H1 (cell line): ENCODE data around the gene ABI2. TPM values are rescaled to one million over a fixed set of nuclear protein-coding genes. Genes with fewer than 3 reads are reported as not detected.

Experiments used
- CTCF ChIA-PET: fragments of 300-600 bp; sonication (Branson Sonifier 250); formaldehyde crosslinking; loops from one replicate; lab custom pipeline; 2021; ENCODE audit not compliant: partially characterized antibody; lab: Charles Lee
- POLR2A ChIA-PET: fragments of 300-600 bp; sonication (Branson Sonifier 250); formaldehyde crosslinking; loops from one replicate; lab custom pipeline; 2021; ENCODE audit warnings: inconsistent platforms; ENCODE audit not compliant: partially characterized antibody; lab: Charles Lee
- DNase-seq, 2 experiments: peaks; one replicate each; pipeline versions ENCODE4 v3.0.0 to v3.0.0-alpha.2; 2010 to 2022; ENCODE audit warnings: low spot score in 2 of 2, low read depth in 1 of 2, mixed read lengths in 1 of 2
- FAIRE-seq: peaks from 2 replicates; lab custom pipeline; 2011; peaks lifted over from hg19 to GRCh38; lab: Jason Lieb, UNC
- H2AFZ ChIP-seq: 2 replicates; pipeline ENCODE4 v1.8.1; 2012; ENCODE audit warnings: low read length, inconsistent platforms
- H2AK5ac ChIP-seq: 2 replicates; pipeline ENCODE4 v1.6.1; 2013; ENCODE audit warnings: low read depth, low read length
- H2BK120ac ChIP-seq: replicated peaks from 2 replicates; pipeline ENCODE3; 2013; ENCODE audit warnings: low read depth, low read length, inconsistent platforms
- H2BK12ac ChIP-seq: 2 replicates; pipeline ENCODE4 v1.6.1; 2013; ENCODE audit warnings: low read depth, low read length
- H2BK15ac ChIP-seq: 2 replicates; pipeline ENCODE4 v1.6.1; 2013; ENCODE audit warnings: low read length
- H2BK20ac ChIP-seq: 2 replicates; pipeline ENCODE4 v1.6.1; 2013; ENCODE audit warnings: low read length
- H2BK5ac ChIP-seq: 2 replicates; pipeline ENCODE4 v1.6.1; 2013; ENCODE audit warnings: low read depth, low read length
- H3K14ac ChIP-seq: 2 replicates; pipeline ENCODE4 v1.6.1; 2013; ENCODE audit warnings: inconsistent platforms; ENCODE audit not compliant: insufficient read length
- H3K18ac ChIP-seq: 2 replicates; pipeline ENCODE4 v1.6.1; 2013; ENCODE audit warnings: low read length; ENCODE audit errors: extremely low read depth
- H3K23ac ChIP-seq: 2 replicates; pipeline ENCODE4 v1.6.1; 2013; ENCODE audit warnings: inconsistent platforms; ENCODE audit not compliant: insufficient read length
- H3K23me2 ChIP-seq: 2 replicates; pipeline ENCODE4 v1.6.1; 2013; ENCODE audit warnings: low read depth, low read length
- H3K27ac ChIP-seq: 2 replicates; pipeline ENCODE4 v1.6.1; 2011; ENCODE audit warnings: low read depth, low read length, inconsistent platforms
- H3K27me3 ChIP-seq, 4 experiments: replicated peaks in 1 of 4; 1 replicate in 1 of 4; 2 replicates in 3 of 4; pipeline versions ENCODE4 v1.6.1 to v1.8.1; 2011 to 2013; ENCODE audit warnings: low read length in 3 of 4, mild to moderate bottlenecking in 3 of 4, inconsistent platforms in 2 of 4, mixed read lengths in 2 of 4, moderate library complexity in 1 of 4; ENCODE audit not compliant: control insufficient read depth in 3 of 4, insufficient read depth in 3 of 4; ENCODE audit errors: extremely low read depth in 1 of 4
- H3K36me3 ChIP-seq, 4 experiments: 2 replicates each; pipeline versions ENCODE4 v1.6.1 to v1.8.1; 2011 to 2013; ENCODE audit warnings: mild to moderate bottlenecking in 4 of 4, low read length in 3 of 4, moderate library complexity in 2 of 4, control low read depth in 1 of 4, inconsistent platforms in 1 of 4; ENCODE audit not compliant: insufficient read depth in 4 of 4, control insufficient read depth in 2 of 4
- H3K4ac ChIP-seq: replicated peaks from 2 replicates; pipeline ENCODE3; 2013; ENCODE audit warnings: low read length, low read depth, mixed read lengths, inconsistent platforms; ENCODE audit not compliant: insufficient read length
- H3K4me1 ChIP-seq, 4 experiments: replicated peaks in 1 of 4; 1 replicate in 1 of 4; 2 replicates in 3 of 4; pipeline versions ENCODE4 v1.6.1 to v1.8.1; 2011 to 2013; ENCODE audit warnings: low read length in 3 of 4, inconsistent platforms in 2 of 4, mixed read lengths in 1 of 4; ENCODE audit not compliant: insufficient read depth in 4 of 4, control insufficient read depth in 3 of 4
- H3K4me2 ChIP-seq, 2 experiments: 2 replicates each; pipeline versions ENCODE4 v1.6.1 to v1.8.1; 2011 to 2013; ENCODE audit warnings: low read depth in 2 of 2, low read length in 2 of 2, control low read depth in 1 of 2, inconsistent platforms in 1 of 2, mild to moderate bottlenecking in 1 of 2; ENCODE audit not compliant: insufficient read depth in 1 of 2
- H3K4me3 ChIP-seq, 4 experiments: fragments of 200-600, 300-600 bp in 1 of 4; sonication (generic), shearing (Covaris generic), sonication (Bioruptor Twin) in 1 of 4; 2 replicates each; pipeline versions ENCODE4 v1.5.1 to v1.8.1; 2011 to 2016; ENCODE audit warnings: low read length in 4 of 4, low read depth in 3 of 4, control low read depth in 2 of 4, inconsistent platforms in 2 of 4, mild to moderate bottlenecking in 2 of 4, mixed read lengths in 1 of 4, moderate library complexity in 1 of 4; ENCODE audit not compliant: insufficient read depth in 2 of 4; ENCODE audit errors: extremely low read depth in 1 of 4
- H3K56ac ChIP-seq: replicated peaks from 2 replicates; pipeline ENCODE3; 2013; ENCODE audit warnings: low read depth, mild to moderate bottlenecking, mixed read lengths, low read length, inconsistent platforms; ENCODE audit not compliant: insufficient read length
- H3K79me1 ChIP-seq: 2 replicates; pipeline ENCODE4 v1.6.1; 2013; ENCODE audit warnings: low read depth, low read length, control low read depth
- H3K79me2 ChIP-seq, 2 experiments: 2 replicates each; pipeline versions ENCODE4 v1.6.1 to v1.8.1; 2012 to 2013; ENCODE audit warnings: low read length in 2 of 2, mild to moderate bottlenecking in 2 of 2, inconsistent platforms in 1 of 2; ENCODE audit not compliant: insufficient read depth in 2 of 2, control insufficient read depth in 1 of 2
- H3K9ac ChIP-seq, 4 experiments: replicated peaks in 1 of 4; 1 replicate in 1 of 4; 2 replicates in 3 of 4; pipeline versions ENCODE4 v1.6.1 to v1.8.1; 2011 to 2013; ENCODE audit warnings: low read depth in 3 of 4, low read length in 3 of 4, control low read depth in 2 of 4, mild to moderate bottlenecking in 2 of 4, moderate library complexity in 2 of 4, inconsistent platforms in 1 of 4; ENCODE audit errors: extremely low read depth in 1 of 4
- H3K9me3 ChIP-seq, 2 experiments: 2 replicates each; pipeline versions ENCODE4 v1.6.1 to v1.8.1; 2012 to 2013; ENCODE audit warnings: mild to moderate bottlenecking in 2 of 2, moderate library complexity in 2 of 2, control low read depth in 1 of 2, inconsistent platforms in 1 of 2, low read depth in 1 of 2, low read length in 1 of 2, mixed read lengths in 1 of 2; ENCODE audit not compliant: insufficient read depth in 2 of 2
- H4K20me1 ChIP-seq, 2 experiments: replicated peaks in 1 of 2; 2 replicates each; pipeline versions ENCODE3 to v1.8.1; 2011 to 2013; ENCODE audit warnings: inconsistent platforms in 2 of 2, low read length in 2 of 2, mild to moderate bottlenecking in 1 of 2; ENCODE audit not compliant: insufficient read depth in 2 of 2, control insufficient read depth in 1 of 2
- H4K5ac ChIP-seq: 2 replicates; pipeline ENCODE4 v1.6.1; 2013; ENCODE audit warnings: low read length, low read depth, mixed read lengths, inconsistent platforms; ENCODE audit not compliant: insufficient read length
- H4K8ac ChIP-seq: 2 replicates; pipeline ENCODE4 v1.8.0; 2013; ENCODE audit warnings: mild to moderate bottlenecking, moderate library complexity, low read length, inconsistent platforms; ENCODE audit not compliant: insufficient read depth; ENCODE audit errors: extremely low read depth
- H4K91ac ChIP-seq: replicated peaks from 2 replicates; pipeline ENCODE3; 2013; ENCODE audit warnings: low read length, mixed read lengths, inconsistent platforms; ENCODE audit not compliant: insufficient read length
- CHD2 ChIP-seq: IDR thresholded peaks from 2 replicates; pipeline ENCODE4 v1.6.1; 2012; ENCODE audit warnings: low read length, improper control_type of control experiment
- GTF2F1 ChIP-seq: IDR thresholded peaks from 2 replicates; pipeline ENCODE4 v1.6.1; 2012; ENCODE audit warnings: low read depth, low read length, improper control_type of control experiment, borderline replicate concordance
- JUND ChIP-seq: IDR thresholded peaks from 2 replicates; pipeline ENCODE4 v1.6.1; 2011; ENCODE audit warnings: mild to moderate bottlenecking, improper control_type of control experiment, low read length
- NANOG ChIP-seq: IDR thresholded peaks from 2 replicates; pipeline ENCODE4 v1.6.1; 2011; ENCODE audit warnings: low read length, low read depth, mild to moderate bottlenecking, inconsistent platforms; ENCODE audit not compliant: insufficient read depth, poor library complexity, severe bottlenecking
- POLR2AphosphoS5 ChIP-seq: IDR thresholded peaks from 2 replicates; pipeline ENCODE4 v1.6.1; 2011; ENCODE audit warnings: low read depth, low read length
- RXRA ChIP-seq: IDR thresholded peaks from 2 replicates; pipeline ENCODE4 v1.6.1; 2011; ENCODE audit warnings: low read depth, mild to moderate bottlenecking, low read length, moderate library complexity; ENCODE audit not compliant: insufficient read depth
- SP2 ChIP-seq: IDR thresholded peaks from 2 replicates; pipeline ENCODE4 v1.6.1; 2012; ENCODE audit warnings: mild to moderate bottlenecking, low read length, inconsistent platforms
- SUZ12 ChIP-seq: fragments of 200-600 bp; sonication (generic); IDR thresholded peaks from 2 replicates; pipeline ENCODE4 v1.6.1; 2012; ENCODE audit warnings: mild to moderate bottlenecking, inconsistent platforms, low read length, moderate library complexity, mixed read lengths
- TAF1 ChIP-seq: IDR thresholded peaks from 2 replicates; pipeline ENCODE4 v1.6.1; 2011; ENCODE audit warnings: mild to moderate bottlenecking, low read depth, low read length
- WGBS, 2 experiments: shearing (Covaris generic) in 1 of 2; methylation state at CpG; one replicate each; pipeline versions ENCODE4 v1.1.6 to v1.1.7; 2013 to 2015; ENCODE audit warnings: low lambda C conversion rate in 2 of 2, mixed read lengths in 2 of 2, inconsistent platforms in 1 of 2, low coverage in 1 of 2, missing lambda C conversion rate in 1 of 2; ENCODE audit not compliant: insufficient replicate concordance in 2 of 2, insufficient coverage in 1 of 2, insufficient read length in 1 of 2; ENCODE audit errors: extremely low coverage in 1 of 2, missing lambda C conversion rate in 1 of 2; 5-methylcytosine and 5-hydroxymethylcytosine counted together
- polyA plus RNA-seq, 7 experiments: library from polyadenylated mRNA; depleted of rRNA in 3 of 7; stranded (reverse) in 5 of 7; unstranded in 2 of 7; fragments of >200 nt in 5 of 7; fragments of 200-250 nt in 2 of 7; gene quantifications; 1 replicate in 5 of 7; 2 replicates in 1 of 7; 4 replicates in 1 of 7; pipeline versions ENCODE4 v1.2.1 to v1.2.3, GENCODE V29; 2011 to 2013; ENCODE audit warnings: missing spikeins in 2 of 7, mixed read lengths in 2 of 7
- total RNA-seq: library from RNA; stranded (reverse); fragmentation: NEBNext Ultra II Directional; extraction: Animal tissue kit (Norgen Biotek cat#: 25700); gene quantifications from 2 replicates; pipeline ENCODE4 v1.2.1, GENCODE V29; 2021

The ABI2 gene
- total and polyA plus RNA-seq, 2 of the 8 experiments (the other 6 are each of a cell fraction or from before 2014, with no cell fraction given) = 62.3 to 118 TPM

DNA sequence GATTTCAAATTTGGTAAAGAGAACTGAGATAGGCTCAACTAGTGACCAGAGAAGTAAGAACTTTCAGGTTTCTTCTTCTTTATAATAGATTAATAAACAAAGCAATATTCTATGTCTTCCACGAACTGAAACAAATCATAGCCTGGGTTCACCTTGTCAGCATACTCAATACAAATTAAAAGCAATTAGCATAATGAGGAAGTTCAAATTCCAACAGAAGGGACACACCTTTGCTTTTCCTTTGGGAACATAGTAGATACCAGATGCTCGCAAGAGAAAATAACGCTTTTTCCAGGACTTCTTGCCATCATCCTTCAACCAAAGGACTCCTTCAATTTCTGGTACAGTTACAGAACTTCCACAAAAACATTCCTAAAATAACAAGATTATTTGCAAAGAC, 127.0 kb downstream of the ABI2 start:
- Histone ChIP-seq H2BK5ac (no peak overlapping the region), H3K23me2 (no peaks in the 10 kb centered on the region), H3K79me2 (no peaks in the 10 kb centered on the region), H3K4me3 (no peak overlapping the region), H2BK20ac (no peak overlapping the region), H2AFZ (no peak overlapping the region), H4K8ac (no peak overlapping the region), H2BK120ac (no peak overlapping the region), H3K4me1 (no peaks in the 10 kb centered on the region), H3K9ac (no peak overlapping the region), H3K27ac (no peak overlapping the region), H3K27me3 (no peaks in the 10 kb centered on the region), H3K4me2 (no peak overlapping the region), H3K9me3 (no peaks in the 10 kb centered on the region), H3K14ac (no peak overlapping the region), H4K5ac (no peak overlapping the region), H3K18ac (no peak overlapping the region), H4K91ac (no peak overlapping the region), H3K79me1 (no peaks in the 10 kb centered on the region), H3K23ac (no peak overlapping the region), H2BK12ac (no peak overlapping the region), H3K36me3 (peaks cover 0 to 36% (median 7%) of the 10 kb centered on the region in 4 experiments; a peak in 6 of 8 replicates), H2AK5ac (no peak overlapping the region), H3K4ac (no peak overlapping the region), H4K20me1 (no peaks in the 10 kb centered on the region), H2BK15ac (no peak overlapping the region), H3K56ac (no peak overlapping the region)
- ChIA-PET POLR2A (no interaction called here), CTCF (interaction anchor here (0.6 to 4.0 kb wide), 9 partner anchors 9 to 559 kb away, joined by 3 to 25 read pairs (median 3); no protein-coding TSS in a partner anchor)
- whole genome bisulfite sequencing, 2 experiments = 96% methylated on average over 3 of the region's 3 CpGs; no CpG with 5 or more reads in 1 of the 2 experiments
- TF ChIP-seq NANOG = no peak
- TF ChIP-seq POLR2AphosphoS5 = no peak
- TF ChIP-seq TAF1 = no peak
- TF ChIP-seq SP2 = no peak
- TF ChIP-seq CHD2 = no peak
- TF ChIP-seq SUZ12 = no peak
- TF ChIP-seq JUND = no peak
- TF ChIP-seq RXRA = no peak
- no peak for TF ChIP-seq GTF2F1
- no peak for FAIRE-seq
- DNase-seq = no peak
